ENCODE results near the gene ATG2A. TPM values are rescaled to one million over a fixed set of nuclear protein-coding genes. Genes with fewer than 3 reads are reported as not detected.

ATG2A gene
- polyA plus RNA-seq, 3 donors, result 2.6 to 24.9 (median 4.0) TPM

DNA sequence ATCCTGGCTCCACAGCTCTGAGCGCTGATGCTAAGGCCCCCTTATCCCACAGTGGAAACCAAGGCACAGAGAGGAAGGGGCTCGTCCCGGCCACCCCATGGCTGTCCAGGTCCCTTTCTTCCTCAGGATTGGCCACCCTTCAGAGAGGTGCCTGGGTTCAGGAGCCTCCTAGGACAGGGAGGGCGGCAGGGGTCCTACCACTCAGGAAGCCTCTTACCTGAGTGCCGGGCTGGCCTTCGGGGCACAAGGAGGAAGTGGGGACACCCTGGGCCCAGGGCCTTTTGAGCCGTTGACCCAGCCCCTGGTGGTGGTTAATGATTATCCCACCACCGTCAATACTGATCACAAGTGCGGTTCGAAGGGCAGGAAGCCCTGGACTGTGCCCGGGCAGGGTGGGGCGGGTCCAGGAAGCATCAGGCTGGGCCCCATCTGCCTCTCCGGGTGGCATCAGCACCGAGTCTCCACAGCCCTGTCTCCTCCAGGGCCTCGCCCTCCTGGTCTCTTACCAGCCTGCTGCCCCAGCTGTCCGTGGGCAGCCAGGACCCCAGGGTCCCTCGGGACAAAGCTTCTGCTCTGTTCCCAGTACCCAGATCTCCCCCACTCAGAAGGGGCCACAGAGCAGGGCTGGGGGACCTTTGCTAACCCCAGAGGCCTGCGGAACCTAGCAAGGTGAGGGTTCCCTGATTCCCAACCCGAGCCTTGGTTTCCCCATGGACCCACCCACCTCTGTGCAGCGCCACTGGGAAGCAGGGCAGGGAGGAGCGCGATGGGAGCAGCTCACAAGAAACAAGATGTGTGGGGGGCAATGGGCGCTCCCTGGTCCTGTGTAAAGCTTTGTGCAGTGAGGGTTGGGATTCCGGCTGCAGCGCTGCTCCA, 23.6 kb downstream of the ATG2A start:
- H2AFZ ChIP-seq (ENCODE audit: insufficient read depth, low read depth, low read length, poor library complexity, severe bottlenecking), result no peak overlapping the region
- 75% methylated on average over 15 of the region's 25 CpGs for WGBS (ENCODE audit: insufficient coverage)
- H3K9me3 Mint-ChIP-seq, result no peaks in the 10 kb centered on the region

DNA sequence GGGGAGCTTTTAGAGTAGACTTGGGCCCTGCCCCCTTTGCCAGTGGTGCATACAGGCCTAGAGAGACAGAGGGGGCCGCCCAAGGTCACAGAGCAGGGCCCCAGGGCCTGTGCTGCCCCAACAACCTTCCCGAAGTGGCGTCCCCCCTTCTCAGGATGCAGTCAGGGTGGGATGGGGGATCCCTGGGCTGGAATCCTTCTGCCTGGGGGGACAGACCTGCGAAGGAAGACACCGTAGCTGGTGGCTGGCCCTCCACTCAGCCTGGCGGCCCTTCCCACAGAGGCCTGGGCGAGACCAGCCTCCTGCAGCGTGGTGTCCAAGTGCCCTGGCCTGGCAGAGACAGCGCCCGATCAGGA, 24.2 kb downstream of the ATG2A start:
- 100% methylated on average over 6 of the region's 10 CpGs for WGBS (ENCODE audit: insufficient coverage)
- no peak overlapping the region for H3K4me3 Mint-ChIP-seq
- Histone ChIP-seq H2AFZ (ENCODE audit: insufficient read depth, low read depth, low read length, poor library complexity, severe bottlenecking) (no peak overlapping the region), H3K79me2 (ENCODE audit: insufficient read depth, low read length) (no peaks in the 10 kb centered on the region), H3K4me1 (ENCODE audit: control insufficient read depth in 1 of 2, insufficient read depth in 2 of 2, low read length in 2 of 2) (peaks cover 19 to 24% of the 10 kb centered on the region in 2 donors), H3K36me3 (replicated peaks in 1 of 2; ENCODE audit: control insufficient read depth in 1 of 2, insufficient read depth in 2 of 2, low read length in 2 of 2) (peaks cover 28 to 32% of the 10 kb centered on the region in 2 donors), H3K9ac (ENCODE audit: insufficient read depth, low read length, poor library complexity, severe bottlenecking) (no peak overlapping the region), H3K4me2 (replicated peaks; ENCODE audit: extremely low read depth, low read length, poor library complexity, severe bottlenecking) (no peak overlapping the region), H3K4me3 (replicated peaks in 1 of 3; ENCODE audit: low read depth in 2 of 3, low read length in 3 of 3) (no peak overlapping the region), H3K27me3 (ENCODE audit: control insufficient read depth in 2 of 2, insufficient read depth in 2 of 2, low read length in 2 of 2) (no peaks in the 10 kb centered on the region), H3K9me3 (replicated peaks in 1 of 2; ENCODE audit: control insufficient read depth in 1 of 2, insufficient read depth in 1 of 2, low read length in 2 of 2) (no peaks in the 10 kb centered on the region), H4K20me1 (ENCODE audit: insufficient read depth, low read length) (peaks cover 6% of the 10 kb centered on the region), H3K27ac (ENCODE audit: low read depth in 1 of 2, low read length in 2 of 2) (no peak overlapping the region)
- intact Hi-C loops (cut with micrococcal nuclease), result loop anchor here in 1 of 2 donors (1.0 kb wide), 1 partner anchor 46 kb away; no protein-coding TSS in a partner anchor
- no peaks in the 10 kb centered on the region for H3K9me3 Mint-ChIP-seq
- H3K27me3 Mint-ChIP-seq (ENCODE audit: low read depth in 3 of 3), result peaks cover 4 to 5% (median 5%) of the 10 kb centered on the region in 3 donors
- no peak for DNase-seq
- H3K4me1 Mint-ChIP-seq, result peaks cover 16% of the 10 kb centered on the region
- H3K36me3 Mint-ChIP-seq, result peaks cover 24 to 26% of the 10 kb centered on the region in 2 donors
- TF ChIP-seq, protein P1, sequence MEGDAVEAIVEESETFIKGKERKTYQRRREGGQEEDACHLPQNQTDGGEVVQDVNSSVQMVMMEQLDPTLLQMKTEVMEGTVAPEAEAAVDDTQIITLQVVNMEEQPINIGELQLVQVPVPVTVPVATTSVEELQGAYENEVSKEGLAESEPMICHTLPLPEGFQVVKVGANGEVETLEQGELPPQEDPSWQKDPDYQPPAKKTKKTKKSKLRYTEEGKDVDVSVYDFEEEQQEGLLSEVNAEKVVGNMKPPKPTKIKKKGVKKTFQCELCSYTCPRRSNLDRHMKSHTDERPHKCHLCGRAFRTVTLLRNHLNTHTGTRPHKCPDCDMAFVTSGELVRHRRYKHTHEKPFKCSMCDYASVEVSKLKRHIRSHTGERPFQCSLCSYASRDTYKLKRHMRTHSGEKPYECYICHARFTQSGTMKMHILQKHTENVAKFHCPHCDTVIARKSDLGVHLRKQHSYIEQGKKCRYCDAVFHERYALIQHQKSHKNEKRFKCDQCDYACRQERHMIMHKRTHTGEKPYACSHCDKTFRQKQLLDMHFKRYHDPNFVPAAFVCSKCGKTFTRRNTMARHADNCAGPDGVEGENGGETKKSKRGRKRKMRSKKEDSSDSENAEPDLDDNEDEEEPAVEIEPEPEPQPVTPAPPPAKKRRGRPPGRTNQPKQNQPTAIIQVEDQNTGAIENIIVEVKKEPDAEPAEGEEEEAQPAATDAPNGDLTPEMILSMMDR (IDR thresholded peaks at IDR 0.05), result no peak
- no peak overlapping the region for H3K27ac Mint-ChIP-seq

More for the DNA sequence above, 23.6 kb downstream of the ATG2A start:
- intact Hi-C loops (cut with micrococcal nuclease), result loop anchor here (1.0 kb wide), 1 partner anchor 46 kb away; no protein-coding TSS in a partner anchor
- TF ChIP-seq, protein P1 (IDR thresholded peaks at IDR 0.05), result no peak
- no peak overlapping the region for H3K9ac ChIP-seq (ENCODE audit: insufficient read depth, low read length, poor library complexity, severe bottlenecking)
- peaks cover 4 to 5% (median 5%) of the 10 kb centered on the region in 3 donors for H3K27me3 Mint-ChIP-seq (ENCODE audit: low read depth in 3 of 3)
- H3K4me1 ChIP-seq (ENCODE audit: control insufficient read depth in 1 of 2, insufficient read depth in 2 of 2, low read length in 2 of 2), result peaks cover 13 to 18% of the 10 kb centered on the region in 2 donors
- H3K27ac Mint-ChIP-seq, result no peak overlapping the region
- no peak overlapping the region for H3K4me3 Mint-ChIP-seq
- H3K79me2 ChIP-seq (ENCODE audit: insufficient read depth, low read length), result no peaks in the 10 kb centered on the region
- H4K20me1 ChIP-seq (ENCODE audit: insufficient read depth, low read length), result peaks cover 6% of the 10 kb centered on the region
- no peak for DNase-seq
- no peak overlapping the region for H3K27ac ChIP-seq (ENCODE audit: low read depth in 1 of 2, low read length in 2 of 2)
- peaks cover 10% of the 10 kb centered on the region for H3K4me1 Mint-ChIP-seq
- H3K4me3 ChIP-seq (replicated peaks in 1 of 3; ENCODE audit: low read depth in 2 of 3, low read length in 3 of 3), result no peak overlapping the region
- no peaks in the 10 kb centered on the region for H3K27me3 ChIP-seq (ENCODE audit: control insufficient read depth in 2 of 2, insufficient read depth in 2 of 2, low read length in 2 of 2)
- no peaks in the 10 kb centered on the region for H3K9me3 ChIP-seq (replicated peaks in 1 of 2; ENCODE audit: control insufficient read depth in 1 of 2, insufficient read depth in 1 of 2, low read length in 2 of 2)
- H3K36me3 ChIP-seq (replicated peaks in 1 of 2; ENCODE audit: control insufficient read depth in 1 of 2, insufficient read depth in 2 of 2, low read length in 2 of 2), result peaks cover 34 to 38% of the 10 kb centered on the region in 2 donors
- H3K4me2 ChIP-seq (replicated peaks; ENCODE audit: extremely low read depth, low read length, poor library complexity, severe bottlenecking), result no peak overlapping the region
- peaks cover 30 to 32% of the 10 kb centered on the region in 2 donors for H3K36me3 Mint-ChIP-seq
